Activated T-cell treated with anti-CD3 and anti-CD28 coated beads, Interleukin-2, amount 50 U/mL, for 72 hours (primary cell): ENCODE results near the gene SLC8B1. TPM values are rescaled to one million over a fixed set of nuclear protein-coding genes. Genes with fewer than 3 reads are reported as not detected.

ENCODE experiments used
- ATAC-seq, 2 donors: fragments of 150-1000 bp; cut with Tn5 transposase; replicated peaks in 1 of 2; 2 replicates each; pipeline ENCODE4 v1.10.0; 2021; ENCODE audit warnings: moderate library complexity in 2 of 2, mild to moderate bottlenecking in 1 of 2
- DNase-seq, 2 donors: peaks; one replicate each; pipeline ENCODE4 v3.0.0; 2021 to 2022; ENCODE audit warnings: mixed read lengths in 1 of 2
- H3K27ac Mint-ChIP-seq: one replicate; pipeline ENCODE4 v1.8.0; 2022; ENCODE audit warnings: mild to moderate bottlenecking, moderate library complexity, mixed read lengths
- H3K27me3 Mint-ChIP-seq: one replicate; pipeline ENCODE4 v1.8.0; 2022; ENCODE audit warnings: low read depth, mixed read lengths
- H3K36me3 Mint-ChIP-seq, 2 donors: one replicate each; pipeline ENCODE4 v1.8.0; 2022; ENCODE audit warnings: mixed read lengths in 2 of 2, mild to moderate bottlenecking in 1 of 2; ENCODE audit not compliant: insufficient read depth in 2 of 2
- H3K4me1 Mint-ChIP-seq: one replicate; pipeline ENCODE4 v1.8.0; 2022; ENCODE audit warnings: low read depth, mixed read lengths
- H3K4me3 Mint-ChIP-seq, 2 donors: one replicate each; pipeline ENCODE4 v1.8.0; 2022; ENCODE audit warnings: mild to moderate bottlenecking in 2 of 2, mixed read lengths in 2 of 2, moderate library complexity in 2 of 2
- H3K9me3 Mint-ChIP-seq, 2 donors: one replicate each; pipeline ENCODE4 v1.8.0; 2022; ENCODE audit warnings: mixed read lengths in 2 of 2
- total RNA-seq, 2 donors: library from RNA; stranded (reverse); gene quantifications; one replicate each; pipeline ENCODE4 v1.2.3, GENCODE V29; 2022

SLC8B1 gene
- total RNA-seq = 10 to 100 TPM; 25.9 to 27.4 TPM

DNA sequence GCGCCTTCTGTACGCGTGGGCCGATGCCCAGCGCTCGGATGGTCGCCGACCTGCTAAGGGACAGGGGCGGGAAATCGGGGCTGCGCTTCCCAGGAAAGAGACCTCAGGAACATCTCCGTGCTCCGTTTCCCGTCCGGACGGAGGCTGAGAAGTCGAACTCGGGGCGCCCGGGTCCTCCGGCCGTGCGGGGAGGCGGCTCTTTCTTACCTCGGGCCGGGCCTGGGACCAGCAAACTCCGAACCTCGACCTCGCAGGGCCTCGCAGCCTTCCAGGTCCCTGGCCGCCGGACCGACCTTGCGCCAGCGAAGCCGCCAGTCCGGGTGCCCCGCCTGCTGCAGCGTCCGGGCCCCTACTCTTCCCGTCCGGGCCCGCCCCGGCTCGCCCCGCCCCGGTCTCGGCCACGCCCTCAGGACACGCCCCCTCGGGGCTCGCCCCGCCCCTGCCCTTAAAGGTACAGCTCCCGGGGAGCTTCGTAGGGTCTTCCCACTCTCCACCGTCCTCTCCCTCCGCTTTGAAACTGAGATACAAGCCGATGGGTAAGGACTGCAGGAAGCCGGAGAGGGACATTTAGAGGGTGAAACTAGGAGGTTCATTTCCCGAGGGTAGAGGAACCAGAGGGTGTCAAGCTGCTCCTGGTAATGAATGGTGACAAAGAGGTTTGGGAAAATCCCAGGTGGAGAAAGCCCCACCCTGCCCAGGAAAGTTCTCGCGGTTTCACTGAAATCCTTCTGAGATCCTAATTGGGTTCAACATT lies at the start of gene SLC8B1:
Gene SLC8B1 (minus strand): TSS at position 324 of the 754 bp plus-strand sequence. CDS start 2,231 bp downstream, outside the sequence.
- peaks cover 22% of the 10 kb centered on the region for H3K4me1 Mint-ChIP-seq
- peak within 1 kb of the TSS; percentile 96 to 99 for H3K4me3 Mint-ChIP-seq
- peak within 1 kb of the TSS; percentile 92 for H3K27ac Mint-ChIP-seq
- H3K36me3 Mint-ChIP-seq = peaks cover 3 to 11% of the 10 kb centered on the region in 2 donors
- H3K9me3 Mint-ChIP-seq = no peaks in the 10 kb centered on the region
- peak; percentile 99 to 100 for ATAC-seq
- no peaks in the 10 kb centered on the region for H3K27me3 Mint-ChIP-seq
- DNase-seq = peak; percentile 86 to 94

DNA sequence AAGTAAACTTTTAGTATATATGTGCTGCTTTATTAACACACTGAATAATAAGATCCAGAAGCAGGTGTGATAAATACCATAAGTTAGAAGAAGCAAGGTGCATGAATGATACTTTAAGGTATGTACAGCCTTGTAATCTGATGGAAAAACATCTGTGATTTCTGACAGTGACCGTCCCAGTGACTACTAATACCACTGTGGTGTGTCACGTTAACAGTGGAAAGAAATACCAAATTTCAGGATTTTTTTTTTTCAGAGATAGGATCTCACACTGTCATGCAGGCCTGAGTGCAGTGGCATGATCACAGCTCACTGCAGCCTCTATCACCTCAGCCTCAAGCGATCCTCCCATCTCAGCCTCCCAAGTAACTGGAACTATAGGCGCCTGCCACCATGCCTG lies 47.3 kb upstream of the SLC8B1 start:
- no peak overlapping the region for H3K27ac Mint-ChIP-seq
- H3K36me3 Mint-ChIP-seq = peaks cover 1 to 2% of the 10 kb centered on the region in 2 donors
- no peak for DNase-seq
- no peak overlapping the region for H3K4me3 Mint-ChIP-seq
- H3K27me3 Mint-ChIP-seq = no peaks in the 10 kb centered on the region
- no peaks in the 10 kb centered on the region for H3K9me3 Mint-ChIP-seq
- H3K4me1 Mint-ChIP-seq = no peaks in the 10 kb centered on the region
- ATAC-seq = no peak

DNA sequence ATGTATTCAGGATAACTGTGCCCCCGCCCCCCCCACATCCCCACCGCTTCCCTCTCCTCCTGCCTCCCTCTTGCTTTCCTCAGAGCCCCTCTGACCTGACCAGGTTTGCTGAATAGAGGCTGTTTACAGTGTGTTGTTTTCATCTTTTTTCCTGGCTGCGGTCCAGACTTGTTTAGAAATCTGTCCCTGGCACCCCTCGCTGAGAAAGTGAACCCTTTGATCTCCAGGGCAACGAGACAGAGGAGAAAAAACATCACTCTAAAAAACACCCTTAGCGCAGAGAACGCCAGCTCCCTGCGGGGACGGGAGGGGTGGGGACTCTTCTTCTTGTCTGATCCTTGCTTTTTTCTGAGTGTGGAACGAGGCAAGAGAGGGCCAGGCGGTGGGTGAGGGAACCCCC lies 46.3 kb upstream of the SLC8B1 start:
- Mint-ChIP-seq H3K9me3 (no peaks in the 10 kb centered on the region), H3K36me3 (peaks cover 1 to 2% of the 10 kb centered on the region in 2 donors), H3K27me3 (no peaks in the 10 kb centered on the region), H3K4me3 (no peak overlapping the region), H3K27ac (no peak overlapping the region), H3K4me1 (no peaks in the 10 kb centered on the region)
- DNase-seq (no peak), ATAC-seq (no peak)

DNA sequence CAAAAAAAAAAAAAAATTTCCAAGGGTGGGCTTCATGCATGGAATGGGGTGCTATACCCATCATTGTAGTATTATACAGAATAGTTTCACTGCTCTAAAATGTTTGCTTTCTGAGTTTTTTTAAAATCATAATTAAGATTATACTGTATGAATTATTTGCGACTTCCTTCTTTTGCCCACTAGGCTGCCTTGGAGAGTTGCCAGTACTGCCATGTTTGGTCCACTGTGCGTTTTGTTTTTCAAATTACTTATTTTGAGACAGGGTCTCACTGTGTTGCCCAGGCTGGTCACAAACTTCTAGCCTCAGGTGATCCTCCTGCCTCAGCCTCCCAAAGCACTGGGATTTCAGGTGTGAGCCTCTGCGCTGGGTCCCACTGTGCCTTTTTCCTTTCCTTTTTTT lies 43.4 kb upstream of the SLC8B1 start:
- peaks cover 3% of the 10 kb centered on the region in 2 donors for H3K36me3 Mint-ChIP-seq
- H3K4me3 Mint-ChIP-seq = no peak overlapping the region
- no peaks in the 10 kb centered on the region for H3K27me3 Mint-ChIP-seq
- H3K9me3 Mint-ChIP-seq = no peaks in the 10 kb centered on the region
- DNase-seq (no peak), ATAC-seq (no peak)
- no peak overlapping the region for H3K27ac Mint-ChIP-seq
- no peaks in the 10 kb centered on the region for H3K4me1 Mint-ChIP-seq

DNA sequence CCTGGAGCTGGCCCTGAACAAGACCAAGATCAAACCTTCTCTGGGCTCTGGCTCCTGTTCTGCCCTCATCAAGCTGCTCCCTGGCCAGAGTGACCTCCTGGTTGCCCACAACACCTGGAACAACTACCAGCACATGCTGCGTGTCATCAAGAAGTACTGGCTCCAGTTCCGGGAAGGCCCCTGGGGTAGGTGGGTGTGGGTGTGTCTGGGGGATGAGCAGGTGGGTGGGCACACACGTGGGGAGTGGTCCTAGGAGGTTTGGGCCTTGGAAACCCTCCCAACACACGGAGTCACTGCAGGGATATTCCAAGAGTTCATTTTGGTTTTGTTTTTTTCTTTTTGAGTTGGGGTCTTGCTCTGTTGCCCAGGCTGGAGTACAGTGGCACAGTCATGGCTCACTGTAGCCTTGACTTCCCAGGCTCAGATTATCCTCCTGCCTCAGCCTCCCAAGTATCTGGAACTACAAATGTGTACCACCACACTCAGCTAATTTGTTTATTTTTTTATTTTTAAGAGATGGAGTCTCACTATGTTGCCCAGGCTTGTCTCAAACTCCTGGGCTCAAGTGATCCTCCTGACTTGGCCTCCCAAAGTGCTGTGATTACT lies 40.0 kb upstream of the SLC8B1 start:
- Mint-ChIP-seq H3K4me1 (no peaks in the 10 kb centered on the region), H3K4me3 (no peak overlapping the region), H3K27ac (no peak overlapping the region), H3K36me3 (peaks cover 3 to 6% of the 10 kb centered on the region in 2 donors), H3K9me3 (no peaks in the 10 kb centered on the region), H3K27me3 (no peaks in the 10 kb centered on the region)
- DNase-seq (no peak), ATAC-seq (no peak)

DNA sequence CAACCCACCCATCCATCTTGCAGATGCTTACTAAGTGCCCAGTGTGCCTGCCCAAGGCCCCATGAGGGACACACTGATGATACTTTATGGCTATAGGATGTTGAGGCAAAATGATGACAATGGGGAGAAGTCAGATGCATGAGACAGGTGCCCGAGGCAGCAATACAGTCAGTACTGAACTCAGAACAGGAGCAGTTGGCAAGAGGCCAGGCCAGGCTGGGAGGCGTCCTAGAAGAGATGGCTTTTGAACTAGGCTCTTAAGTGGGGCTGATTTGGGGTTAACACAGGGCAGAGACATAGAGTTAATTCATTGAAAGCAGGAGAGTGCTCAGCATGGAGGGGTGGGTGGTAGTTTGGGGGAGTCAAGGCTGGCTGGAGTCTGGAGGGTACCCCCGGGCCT lies 39.1 kb upstream of the SLC8B1 start:
- peaks cover 3 to 6% of the 10 kb centered on the region in 2 donors for H3K36me3 Mint-ChIP-seq

DNA sequence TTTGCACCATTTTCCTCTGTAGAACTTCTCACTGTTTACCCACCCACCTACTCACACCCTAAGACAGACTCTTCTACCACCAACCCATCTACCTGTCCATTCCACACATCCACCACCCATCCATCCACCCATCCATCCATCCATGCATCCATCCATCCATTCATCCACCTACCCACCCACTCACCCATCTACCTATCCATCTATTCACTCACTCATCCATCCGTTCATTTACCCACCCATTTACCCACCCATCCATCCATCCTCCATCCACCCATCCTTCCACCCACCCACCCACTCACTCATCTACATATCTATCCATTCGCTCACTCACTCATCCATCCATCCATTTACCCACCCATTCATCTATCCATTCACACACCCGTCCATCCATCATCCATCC lies 38.5 kb upstream of the SLC8B1 start:
- H3K4me3 Mint-ChIP-seq = no peak overlapping the region
- DNase-seq (no peak), ATAC-seq (no peak)
- no peaks in the 10 kb centered on the region for H3K27me3 Mint-ChIP-seq
- peaks cover 4% of the 10 kb centered on the region for H3K4me1 Mint-ChIP-seq
- H3K9me3 Mint-ChIP-seq = no peaks in the 10 kb centered on the region
- H3K36me3 Mint-ChIP-seq = peaks cover 3 to 6% of the 10 kb centered on the region in 2 donors
- H3K27ac Mint-ChIP-seq = no peak overlapping the region

More for the DNA sequence above, 39.1 kb upstream of the SLC8B1 start:
- DNase-seq = no peak
- Mint-ChIP-seq H3K4me1 (peaks cover 4% of the 10 kb centered on the region), H3K9me3 (no peaks in the 10 kb centered on the region), H3K27me3 (no peaks in the 10 kb centered on the region), H3K4me3 (no peak overlapping the region), H3K27ac (no peak overlapping the region)
- ATAC-seq = no peak

DNA sequence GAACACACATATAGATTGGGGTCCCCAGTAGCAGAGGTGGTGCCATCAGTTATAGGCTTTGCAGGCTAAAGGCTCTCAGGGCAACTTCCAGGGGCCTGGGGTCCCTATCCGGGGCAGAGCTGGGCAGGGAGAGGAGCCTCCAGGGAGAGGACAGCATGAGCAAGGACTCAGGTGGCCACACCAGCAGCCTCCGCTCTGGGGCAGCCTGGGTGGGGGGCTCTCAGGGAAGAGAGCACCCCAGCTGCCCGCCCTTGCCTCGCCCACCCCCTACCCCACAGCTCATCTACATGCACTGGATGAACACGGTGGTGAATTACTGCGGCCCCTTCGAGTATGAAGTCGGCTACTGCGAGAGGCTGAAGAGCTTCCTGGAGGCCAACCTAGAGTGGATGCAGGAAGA lies 37.5 kb upstream of the SLC8B1 start:
- no peaks in the 10 kb centered on the region for H3K9me3 Mint-ChIP-seq
- H3K36me3 Mint-ChIP-seq = peaks cover 2 to 6% of the 10 kb centered on the region in 2 donors
- no peaks in the 10 kb centered on the region for H3K27me3 Mint-ChIP-seq
- H3K4me1 Mint-ChIP-seq = peaks cover 4% of the 10 kb centered on the region
- DNase-seq (no peak), ATAC-seq (no peak)
- H3K4me3 Mint-ChIP-seq = no peak overlapping the region
- H3K27ac Mint-ChIP-seq = no peak overlapping the region

DNA sequence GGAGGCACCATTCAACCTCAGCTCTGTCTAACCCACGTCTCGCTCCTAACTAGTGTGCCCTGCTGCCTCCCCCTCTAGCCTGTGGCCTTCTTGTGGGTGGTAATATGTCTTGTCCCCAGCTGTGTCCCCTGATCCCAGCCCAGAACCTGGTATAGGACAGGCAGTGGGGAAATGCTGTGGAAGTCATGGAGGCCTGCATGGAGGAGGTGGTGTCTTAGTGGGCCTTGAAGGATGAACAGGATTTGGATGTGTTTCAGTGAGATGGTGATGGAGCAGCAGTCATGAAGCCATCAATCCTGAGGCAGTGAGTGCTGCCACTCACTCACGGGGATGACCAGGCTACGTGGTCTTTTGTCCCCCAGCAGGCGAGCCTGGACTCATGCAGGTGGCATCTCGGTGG lies 36.9 kb upstream of the SLC8B1 start:
- Mint-ChIP-seq H3K36me3 (peaks cover 2 to 6% of the 10 kb centered on the region in 2 donors), H3K4me1 (peaks cover 4% of the 10 kb centered on the region), H3K27ac (no peak overlapping the region), H3K4me3 (no peak overlapping the region), H3K27me3 (no peaks in the 10 kb centered on the region), H3K9me3 (no peaks in the 10 kb centered on the region)
- no peak for ATAC-seq
- DNase-seq = no peak

DNA sequence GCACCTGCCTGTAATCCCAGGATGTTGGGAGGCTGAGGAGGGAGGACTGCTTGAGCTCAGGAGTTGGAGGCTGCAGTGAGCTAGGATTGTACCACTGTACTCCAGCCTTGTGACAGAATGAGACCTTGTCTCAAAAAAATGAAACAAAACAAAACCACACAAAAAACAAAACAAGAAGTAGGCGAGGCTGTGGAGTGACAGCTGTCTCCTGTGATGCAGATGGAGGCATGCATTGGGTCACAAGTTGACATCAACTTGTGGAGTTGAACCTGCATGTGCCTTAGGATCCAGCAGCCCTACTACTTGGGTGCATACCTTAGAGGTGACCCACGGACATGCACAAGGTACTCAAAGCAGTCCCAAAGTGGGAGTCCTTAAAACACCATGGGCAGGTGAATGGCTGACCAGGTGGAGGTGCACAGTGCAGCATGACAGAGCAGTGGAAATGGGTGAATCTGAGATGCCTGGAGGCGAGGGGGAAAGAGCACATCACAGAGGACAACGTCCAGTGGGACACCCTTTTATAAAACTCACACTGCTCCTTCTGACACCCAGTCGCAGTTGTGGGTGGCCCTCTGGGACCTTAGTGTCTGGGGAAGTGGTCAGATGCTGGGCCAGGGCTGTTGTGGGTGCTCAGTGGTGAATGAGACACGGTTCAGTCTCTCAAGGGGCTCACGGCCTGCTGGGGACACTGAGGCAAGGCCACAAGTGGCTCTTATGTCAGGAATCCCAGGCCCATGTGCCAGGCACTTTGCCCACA lies 36.2 kb upstream of the SLC8B1 start:
- Mint-ChIP-seq H3K27ac (no peak overlapping the region), H3K4me3 (no peak overlapping the region), H3K4me1 (peaks cover 4% of the 10 kb centered on the region), H3K27me3 (no peaks in the 10 kb centered on the region), H3K36me3 (peaks cover 2 to 6% of the 10 kb centered on the region in 2 donors), H3K9me3 (no peaks in the 10 kb centered on the region)
- ATAC-seq (no peak), DNase-seq (no peak)

DNA sequence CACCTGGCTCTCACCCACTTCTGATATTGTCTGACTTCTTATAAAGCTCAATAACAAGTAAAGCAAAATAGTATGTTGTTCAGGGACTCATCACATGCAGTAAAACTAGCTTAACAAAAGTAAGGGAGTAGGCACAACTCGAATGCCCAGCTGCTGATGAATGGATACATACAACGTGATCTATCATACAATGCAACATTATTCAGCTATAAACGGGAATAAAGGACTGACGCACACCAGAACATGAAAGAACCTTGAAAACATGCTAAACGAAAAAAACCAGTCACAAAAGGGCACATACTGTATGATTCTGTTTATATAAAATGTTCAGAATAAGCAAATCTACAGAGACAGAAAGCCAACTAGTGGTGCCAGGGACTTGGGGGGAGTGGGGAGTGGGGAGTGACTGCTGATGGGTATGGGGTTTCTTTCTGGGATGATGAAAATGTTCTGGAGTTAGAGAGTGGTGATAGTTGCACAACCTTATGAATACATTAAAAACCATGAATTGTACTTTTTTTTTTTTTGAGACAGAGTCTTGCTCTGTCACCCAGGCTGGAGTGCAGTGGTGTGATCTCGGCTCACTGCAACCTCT lies 34.6 kb upstream of the SLC8B1 start:
- no peaks in the 10 kb centered on the region for H3K27me3 Mint-ChIP-seq
- DNase-seq = no peak
- H3K27ac Mint-ChIP-seq = no peak overlapping the region
- no peaks in the 10 kb centered on the region for H3K9me3 Mint-ChIP-seq
- H3K4me3 Mint-ChIP-seq = no peak overlapping the region
- ATAC-seq = no peak
- H3K36me3 Mint-ChIP-seq = peaks cover 2 to 6% of the 10 kb centered on the region in 2 donors
- peaks cover 4% of the 10 kb centered on the region for H3K4me1 Mint-ChIP-seq

DNA sequence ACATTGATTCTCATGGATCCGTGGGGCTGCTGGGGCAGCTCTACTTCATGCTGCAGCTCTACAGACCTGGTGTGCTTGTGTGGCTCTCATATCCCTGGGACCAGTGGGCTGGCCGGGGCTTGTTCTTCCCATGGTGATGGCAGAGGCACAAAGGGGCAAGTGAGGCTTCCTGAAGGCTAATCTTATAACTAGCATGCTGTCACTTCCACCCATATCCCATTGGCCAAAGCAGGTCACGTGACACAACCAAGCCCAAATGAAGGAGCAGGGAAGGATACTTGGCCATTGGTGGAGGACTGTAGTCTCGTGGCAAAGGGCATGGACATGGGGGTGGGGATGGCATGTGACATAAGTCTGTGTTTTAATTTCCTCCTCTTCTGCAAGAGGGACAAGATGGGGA lies 33.4 kb upstream of the SLC8B1 start:
- no peak for DNase-seq
- H3K27ac Mint-ChIP-seq = no peak overlapping the region
- peaks cover 4% of the 10 kb centered on the region for H3K4me1 Mint-ChIP-seq

DNA sequence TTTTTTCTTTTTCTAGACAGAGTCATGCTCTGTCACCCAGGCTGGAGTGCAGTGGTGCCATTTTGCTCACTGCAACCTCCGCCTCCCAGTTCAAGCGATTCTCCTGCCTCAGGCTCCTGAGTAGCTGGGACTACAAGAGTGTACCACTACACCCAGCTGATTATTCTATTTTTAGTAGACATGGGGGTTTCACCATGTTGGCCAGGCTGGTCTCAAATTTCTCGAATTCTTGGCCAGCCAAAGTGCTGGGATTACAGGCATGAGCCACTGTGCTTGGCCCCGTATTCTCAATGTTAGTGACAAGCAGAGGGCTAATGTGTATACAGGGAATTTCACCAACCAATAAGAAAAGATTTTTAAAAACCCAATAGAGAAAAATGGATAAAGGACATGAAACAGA lies 31.9 kb upstream of the SLC8B1 start:
- ATAC-seq (no peak), DNase-seq (no peak)
- Mint-ChIP-seq H3K36me3 (no peaks in the 10 kb centered on the region), H3K9me3 (no peaks in the 10 kb centered on the region), H3K4me3 (no peak overlapping the region), H3K27ac (no peak overlapping the region), H3K27me3 (no peaks in the 10 kb centered on the region), H3K4me1 (peaks cover 4% of the 10 kb centered on the region)

More for the DNA sequence above, 33.4 kb upstream of the SLC8B1 start:
- peaks cover 0 to 3% of the 10 kb centered on the region in 2 donors for H3K36me3 Mint-ChIP-seq
- ATAC-seq = no peak
- H3K27me3 Mint-ChIP-seq = no peaks in the 10 kb centered on the region
- H3K4me3 Mint-ChIP-seq = no peak overlapping the region
- H3K9me3 Mint-ChIP-seq = no peaks in the 10 kb centered on the region
